GM18526 (cell line): ENCODE measurements around the gene TRIM6.

Experiments
- POLR2A ChIP-seq: IDR thresholded peaks from 3 replicates; pipeline ENCODE4 v1.6.1; 2011; ENCODE audit not compliant: insufficient read length; ENCODE audit errors: extremely low read depth

Gene TRIM6

GRCh38 chr11:5597953-5598352 lies 1.5 kb downstream of the TRIM6 start:
- no peak for TF ChIP-seq POLR2A

DNA sequence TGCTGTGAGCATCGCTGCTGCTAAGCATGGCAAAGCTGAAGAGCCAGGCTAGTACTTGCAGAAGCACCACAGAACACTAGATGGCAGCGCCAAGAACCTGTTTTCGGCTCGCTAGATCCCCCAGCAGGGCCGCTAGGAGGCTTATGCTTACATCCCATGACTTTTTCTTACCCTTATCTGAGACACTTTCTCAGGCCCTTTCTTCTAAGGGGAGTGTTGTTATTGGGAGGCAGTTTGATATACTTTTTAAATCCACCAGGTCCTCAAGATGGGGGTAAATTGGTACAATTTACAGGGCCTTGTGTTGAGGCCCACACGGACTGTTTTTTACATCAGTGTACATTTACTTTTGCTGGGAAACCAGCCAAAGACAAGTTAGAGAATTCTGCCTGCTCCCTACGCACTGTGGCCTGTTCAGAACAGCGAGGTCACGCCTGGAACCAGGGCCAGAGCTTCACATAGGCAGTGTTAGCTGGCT lies 4.0 kb downstream of the TRIM6 start:
- no peak for TF ChIP-seq POLR2A

GRCh38 chr11:5603326-5603725 lies 6.9 kb downstream of the TRIM6 start:
- no peak for TF ChIP-seq POLR2A

DNA sequence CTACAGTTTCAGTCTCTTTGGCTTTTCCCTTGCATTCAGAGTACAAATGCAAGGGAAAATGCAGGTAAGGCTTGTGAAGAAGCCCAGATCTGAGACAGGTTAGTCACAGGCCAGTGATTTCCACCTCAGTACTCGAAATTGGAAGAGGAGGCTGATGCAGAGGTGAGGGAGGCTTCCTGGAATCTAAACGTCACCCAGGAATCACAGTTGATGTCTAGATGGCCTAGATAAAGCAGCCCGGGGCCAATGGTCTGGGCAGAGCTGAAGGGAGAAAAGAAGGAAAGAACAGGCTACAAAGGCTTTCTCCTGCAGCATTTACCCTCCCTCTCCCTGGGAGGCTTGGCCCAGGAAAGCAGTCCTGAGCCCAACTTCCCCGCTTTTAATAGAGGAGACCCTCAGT lies 8.5 kb downstream of the TRIM6 start:
- TF ChIP-seq POLR2A, result no peak

GRCh38 chr11:5605849-5606248 lies 9.4 kb downstream of the TRIM6 start:
- TF ChIP-seq POLR2A, result no peak

- no peak for TF ChIP-seq POLR2A
These were observed 12.4 kb downstream of the TRIM6 start for GRCh38 chr11:5608808-5609207.

GRCh38 chr11:5610446-5610845 lies 14.0 kb downstream of the TRIM6 start:
- no peak for TF ChIP-seq POLR2A

- TF ChIP-seq POLR2A, result no peak
These were observed 15.2 kb downstream of the TRIM6 start for GRCh38 chr11:5611627-5612026.

- TF ChIP-seq POLR2A, result no peak
These were observed 22.4 kb downstream of the TRIM6 start for GRCh38 chr11:5618807-5619206.

- no peak for TF ChIP-seq POLR2A
These were observed 24.4 kb downstream of the TRIM6 start for GRCh38 chr11:5620651-5621521.

GRCh38 chr11:5621580-5621979 lies 25.1 kb downstream of the TRIM6 start:
- no peak for TF ChIP-seq POLR2A

- TF ChIP-seq POLR2A, result no peak
These were observed 26.4 kb downstream of the TRIM6 start for GRCh38 chr11:5622802-5623201.

GRCh38 chr11:5624489-5625279 lies 28.2 kb downstream of the TRIM6 start, which contains the start of gene TRIM34:
TRIM34 (plus strand) TSS chr11:5625001; CDS start chr11:5632332, 7,331 bp downstream.
- peak; percentile 71 for TF ChIP-seq POLR2A

DNA sequence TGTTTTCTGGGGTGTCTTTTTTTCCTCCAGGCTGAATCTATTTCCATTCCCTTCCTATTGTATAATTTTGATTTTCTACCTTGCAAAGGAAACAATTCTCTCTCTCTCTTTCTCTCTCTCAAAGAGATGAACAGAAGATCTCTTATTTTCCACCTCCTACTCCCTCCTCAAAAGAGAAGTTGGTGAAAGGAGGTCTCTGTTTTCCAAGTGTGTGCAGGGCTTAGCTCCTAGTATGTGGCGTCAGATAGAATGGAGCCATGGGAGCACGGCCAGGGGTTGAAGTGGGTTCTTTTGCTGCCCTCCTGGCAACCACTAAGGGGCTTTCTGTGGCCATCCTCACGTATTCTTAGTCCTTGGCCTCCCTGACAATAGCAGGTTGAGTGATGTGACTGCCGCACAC lies 28.8 kb downstream of the TRIM6 start:
- TF ChIP-seq POLR2A, result no peak

DNA sequence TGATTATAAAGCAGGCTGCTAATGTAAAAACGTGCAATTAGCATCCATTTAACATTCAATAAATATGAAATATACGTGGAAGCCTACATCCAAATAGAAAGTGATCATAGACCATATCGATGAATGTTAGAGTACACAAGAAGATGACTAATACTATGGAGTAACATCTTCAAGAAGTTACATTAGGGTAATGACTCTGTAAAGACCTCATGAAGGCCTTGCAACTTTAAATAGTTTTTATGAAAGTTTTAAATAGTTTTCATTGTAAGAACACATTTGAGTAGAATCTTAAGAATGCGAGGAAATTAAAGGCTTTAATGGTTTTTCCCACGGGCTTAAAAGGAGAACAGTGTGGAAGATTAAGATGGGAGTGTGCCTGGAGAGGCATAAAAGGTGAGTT lies 29.8 kb downstream of the TRIM6 start:
- TF ChIP-seq POLR2A, result no peak

GRCh38 chr11:5631417-5631816 lies 35.0 kb downstream of the TRIM6 start:
- no peak for TF ChIP-seq POLR2A
